Eye (tissue), 1 donor: ENCODE measurements around the gene COQ8A.

Experiments used
- DNase-seq: peaks from one replicate; pipeline ENCODE4 v3.0.0-alpha.2; 2015

Gene COQ8A

DNA sequence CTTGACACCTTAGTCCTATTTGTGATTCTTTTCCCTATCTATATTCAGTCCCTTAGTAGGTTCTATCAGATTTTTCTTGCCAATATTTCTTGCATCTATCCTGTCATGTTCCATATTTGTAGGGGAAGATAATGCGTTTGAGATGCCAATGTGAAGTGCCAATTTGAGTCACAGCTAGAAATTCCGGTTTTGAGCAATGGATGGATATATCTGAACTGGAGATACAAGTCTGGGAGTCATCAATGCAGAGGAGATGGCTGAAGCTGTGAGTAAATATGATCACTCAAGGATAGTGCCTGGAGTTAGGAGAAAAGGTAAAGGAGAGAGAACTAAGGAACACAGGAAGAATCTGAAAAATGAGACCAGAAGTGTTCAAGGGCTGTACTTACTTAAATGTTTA, 93.8 kb downstream of the COQ8A start:
- DNase-seq: no peak

DNA sequence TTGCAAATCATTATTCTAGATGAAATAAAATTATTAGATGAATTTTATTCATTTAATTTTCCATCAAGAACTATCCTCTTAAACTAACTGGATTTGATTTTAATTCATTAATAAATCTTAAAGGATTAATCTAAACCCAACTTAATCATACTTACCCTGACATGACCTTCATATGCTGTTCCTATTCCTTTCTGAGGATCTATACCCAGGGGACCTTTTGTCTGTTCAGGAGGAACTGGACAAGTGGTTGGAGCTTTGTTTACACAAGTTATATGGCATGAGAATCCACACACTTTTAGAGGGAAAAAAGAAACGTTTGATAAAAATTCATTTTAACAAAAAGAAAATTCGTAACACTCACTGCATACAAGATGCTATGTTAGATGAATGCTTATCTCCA, 95.2 kb downstream of the COQ8A start:
- DNase-seq: no peak

DNA sequence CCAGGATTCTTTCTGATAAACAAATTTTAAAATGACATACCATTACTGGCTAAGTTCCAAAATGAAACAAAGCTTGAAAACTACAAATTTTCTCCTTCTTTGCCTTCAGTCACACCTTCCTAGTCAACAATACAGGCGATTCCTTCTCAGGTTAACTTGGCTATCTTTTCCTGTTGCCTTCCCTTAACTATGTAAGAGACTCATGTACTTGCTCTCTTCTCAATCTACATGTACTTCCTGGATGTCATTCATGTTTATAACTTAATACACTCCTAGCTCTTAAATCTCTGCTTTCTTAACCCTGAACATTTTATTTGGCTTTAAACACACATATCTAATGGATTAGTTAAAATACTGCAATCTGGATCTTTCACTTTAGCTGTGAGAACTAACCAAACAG, 97.0 kb downstream of the COQ8A start:
- DNase-seq: no peak
